CD14-positive monocyte (primary cell): Measurements from ENCODE around the gene B4GALNT4. TPM values are rescaled to one million over a fixed set of nuclear protein-coding genes. Genes with fewer than 3 reads are reported as not detected.
"Not testable (repeated sequence)": the region's sequence is repeated elsewhere in the genome, so short reads cannot be mapped to it uniquely, and the experiment has no call there.

Source experiments
- DNase-seq, 3 donors: peaks; one replicate each; pipeline ENCODE4 v3.0.0-alpha.2; 2011 to 2022
- H2AFZ ChIP-seq: 2 replicates; pipeline ENCODE4 v1.6.0; 2012; ENCODE audit warnings: mild to moderate bottlenecking, low read depth, low read length, inconsistent platforms; ENCODE audit not compliant: insufficient read depth, poor library complexity, severe bottlenecking
- H3K27ac ChIP-seq, 2 donors: 1 replicate in 1 of 2; 2 replicates in 1 of 2; pipeline ENCODE4 v1.5.1; 2012 to 2013; ENCODE audit warnings: low read length in 2 of 2, control low read depth in 1 of 2, inconsistent platforms in 1 of 2, low read depth in 1 of 2, mild to moderate bottlenecking in 1 of 2
- H3K27me3 ChIP-seq, 2 donors: one replicate each; pipeline versions ENCODE4 v1.6.0 to v1.6.1; 2011 to 2013; ENCODE audit warnings: low read length in 2 of 2; ENCODE audit not compliant: control insufficient read depth in 2 of 2, insufficient read depth in 2 of 2
- H3K36me3 ChIP-seq, 2 donors: replicated peaks in 1 of 2; 1 replicate in 1 of 2; 2 replicates in 1 of 2; pipeline versions ENCODE4 v1.5.1 to v1.6.1; 2012 to 2013; ENCODE audit warnings: low read length in 2 of 2, control low read depth in 1 of 2, inconsistent platforms in 1 of 2, mild to moderate bottlenecking in 1 of 2; ENCODE audit not compliant: insufficient read depth in 2 of 2, control insufficient read depth in 1 of 2
- H3K4me1 ChIP-seq, 2 donors: 1 replicate in 1 of 2; 2 replicates in 1 of 2; pipeline versions ENCODE4 v1.5.1 to v1.6.1; 2012 to 2013; ENCODE audit warnings: low read length in 2 of 2, control low read depth in 1 of 2, inconsistent platforms in 1 of 2, mild to moderate bottlenecking in 1 of 2, moderate library complexity in 1 of 2; ENCODE audit not compliant: insufficient read depth in 2 of 2, control insufficient read depth in 1 of 2
- H3K4me2 ChIP-seq: replicated peaks from 2 replicates; pipeline ENCODE3; 2012; ENCODE audit warnings: low read length, moderate library complexity, mild to moderate bottlenecking; ENCODE audit not compliant: poor library complexity, severe bottlenecking; ENCODE audit errors: extremely low read depth
- H3K4me3 ChIP-seq, 3 experiments: fragments of 200-600 bp in 1 of 3; sonication (generic) in 1 of 3; replicated peaks in 1 of 3; 1 replicate in 2 of 3; 2 replicates in 1 of 3; pipeline ENCODE4 v1.5.1; 2011 to 2013; ENCODE audit warnings: low read length in 3 of 3, mild to moderate bottlenecking in 3 of 3, control low read depth in 2 of 3, low read depth in 2 of 3, inconsistent platforms in 1 of 3, moderate library complexity in 1 of 3
- H3K79me2 ChIP-seq: 2 replicates; pipeline ENCODE4 v1.6.0; 2012; ENCODE audit warnings: mild to moderate bottlenecking, control low read depth, inconsistent platforms, low read length, moderate library complexity; ENCODE audit not compliant: insufficient read depth
- H3K9ac ChIP-seq: 2 replicates; pipeline ENCODE4 v1.6.0; 2017; ENCODE audit warnings: low read length, mild to moderate bottlenecking; ENCODE audit not compliant: insufficient read depth, poor library complexity, severe bottlenecking
- H3K9me3 ChIP-seq, 2 donors: replicated peaks in 1 of 2; 1 replicate in 1 of 2; 2 replicates in 1 of 2; pipeline versions ENCODE4 v1.5.1 to v1.6.1; 2012 to 2013; ENCODE audit warnings: low read length in 2 of 2, control low read depth in 1 of 2; ENCODE audit not compliant: control insufficient read depth in 1 of 2, insufficient read depth in 1 of 2
- H4K20me1 ChIP-seq: 2 replicates; pipeline ENCODE4 v1.6.0; 2012; ENCODE audit warnings: mild to moderate bottlenecking, low read length, control low read depth, moderate library complexity; ENCODE audit not compliant: insufficient read depth
- H3K27ac Mint-ChIP-seq, 7 donors: one replicate each; pipeline ENCODE4 v1.8.0; 2020; ENCODE audit warnings: mild to moderate bottlenecking in 7 of 7, mixed read lengths in 7 of 7, moderate library complexity in 6 of 7, inconsistent platforms in 2 of 7
- H3K27me3 Mint-ChIP-seq, 3 donors: one replicate each; pipeline ENCODE4 v1.8.0; 2021 to 2022; ENCODE audit warnings: low read depth in 3 of 3, mild to moderate bottlenecking in 3 of 3, mixed read lengths in 3 of 3, moderate library complexity in 3 of 3, inconsistent platforms in 1 of 3
- H3K36me3 Mint-ChIP-seq, 2 donors: one replicate each; pipeline ENCODE4 v1.8.0; 2020; ENCODE audit warnings: mixed read lengths in 2 of 2, inconsistent platforms in 1 of 2, mild to moderate bottlenecking in 1 of 2
- H3K4me1 Mint-ChIP-seq: one replicate; pipeline ENCODE4 v1.8.0; 2020; ENCODE audit warnings: mild to moderate bottlenecking, mixed read lengths
- H3K4me3 Mint-ChIP-seq, 2 donors: one replicate each; pipeline ENCODE4 v1.8.0; 2020; ENCODE audit warnings: mild to moderate bottlenecking in 2 of 2, mixed read lengths in 2 of 2, moderate library complexity in 1 of 2
- H3K9me3 Mint-ChIP-seq, 7 donors: one replicate each; pipeline ENCODE4 v1.8.0; 2020 to 2022; ENCODE audit warnings: mixed read lengths in 7 of 7, mild to moderate bottlenecking in 6 of 7, moderate library complexity in 6 of 7, inconsistent platforms in 2 of 7
- WGBS: methylation state at CpG from one replicate; pipeline ENCODE4 v1.1.5; 2013; ENCODE audit warnings: missing lambda C conversion rate; ENCODE audit not compliant: insufficient coverage; 5-methylcytosine and 5-hydroxymethylcytosine counted together
- intact Hi-C, 2 donors: fragments of 100-400 bp; cut with micrococcal nuclease; formaldehyde crosslinking; loops; one replicate each; pipeline versions ENCODE4 v1.15.0 to v1.15.1; 2023
- polyA plus RNA-seq, 3 donors: library from polyadenylated mRNA; depleted of rRNA in 1 of 3; unstranded in 2 of 3; stranded (reverse) in 1 of 3; fragments of 300-500 nt in 2 of 3; fragments of >200 nt in 1 of 3; fragmentation: Illumina TruSeq in 2 of 3; gene quantifications; 1 replicate in 2 of 3; 2 replicates in 1 of 3; pipeline ENCODE4 v1.2.3, GENCODE V29; 2012 to 2021
- TF ChIP-seq, protein P1 (sequence below): fragments of 200-600 bp; IDR thresholded peaks from one replicate; pipeline ENCODE4 v1.8.0; 2022; ENCODE audit warnings: antibody characterized with exemption, mild to moderate bottlenecking

B4GALNT4 gene
- polyA plus RNA-seq, 3 donors, result not detected

DNA sequence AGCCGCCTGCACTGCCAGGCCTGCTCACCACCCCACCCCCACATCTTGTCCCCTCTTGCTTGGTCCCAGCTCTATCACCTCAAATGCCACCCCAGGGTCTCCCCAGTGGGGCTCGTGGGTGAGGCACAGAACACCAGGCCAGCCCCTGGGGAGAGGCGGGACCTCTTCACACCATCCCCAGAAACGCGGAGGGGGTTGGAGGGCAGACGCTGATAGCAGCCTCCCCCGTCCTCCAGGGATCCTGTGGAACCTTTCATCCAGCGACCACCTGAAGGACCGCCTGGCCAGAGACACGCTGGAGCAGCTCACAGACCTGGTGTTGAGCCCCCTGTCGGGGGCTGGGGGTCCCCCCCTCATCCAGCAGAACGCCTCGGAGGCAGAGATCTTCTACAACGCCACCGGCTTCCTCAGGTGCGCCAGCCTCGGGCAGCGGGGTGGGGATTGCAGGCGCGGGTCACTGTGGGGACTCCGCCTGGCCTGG is 30.5 kb downstream of the B4GALNT4 start:
- Histone ChIP-seq H3K9ac (no peak overlapping the region), H3K9me3 (peaks cover 7 to 13% of the 10 kb centered on the region in 2 donors), H3K27me3 (peaks cover 0 to 6% of the 10 kb centered on the region in 2 donors), H2AFZ (no peak overlapping the region), H3K4me1 (peaks cover 7 to 11% of the 10 kb centered on the region in 2 donors), H4K20me1 (no peaks in the 10 kb centered on the region), H3K4me3 (no peak overlapping the region), H3K4me2 (no peak overlapping the region), H3K79me2 (no peaks in the 10 kb centered on the region), H3K36me3 (no peaks in the 10 kb centered on the region), H3K27ac (no peak overlapping the region)
- 72% methylated on average over 21 of the region's 21 CpGs for WGBS
- Mint-ChIP-seq H3K36me3 (no peaks in the 10 kb centered on the region), H3K27me3 (peaks cover 2 to 33% (median 28%) of the 10 kb centered on the region in 3 donors), H3K9me3 (peaks cover 0 to 10% (median 7%) of the 10 kb centered on the region in 7 donors), H3K27ac (peak overlapping the region in 1 of 7 donors; percentile 18), H3K4me3 (no peak overlapping the region), H3K4me1 (peaks cover 4% of the 10 kb centered on the region)
- no peak for DNase-seq
- TF ChIP-seq, protein P1, sequence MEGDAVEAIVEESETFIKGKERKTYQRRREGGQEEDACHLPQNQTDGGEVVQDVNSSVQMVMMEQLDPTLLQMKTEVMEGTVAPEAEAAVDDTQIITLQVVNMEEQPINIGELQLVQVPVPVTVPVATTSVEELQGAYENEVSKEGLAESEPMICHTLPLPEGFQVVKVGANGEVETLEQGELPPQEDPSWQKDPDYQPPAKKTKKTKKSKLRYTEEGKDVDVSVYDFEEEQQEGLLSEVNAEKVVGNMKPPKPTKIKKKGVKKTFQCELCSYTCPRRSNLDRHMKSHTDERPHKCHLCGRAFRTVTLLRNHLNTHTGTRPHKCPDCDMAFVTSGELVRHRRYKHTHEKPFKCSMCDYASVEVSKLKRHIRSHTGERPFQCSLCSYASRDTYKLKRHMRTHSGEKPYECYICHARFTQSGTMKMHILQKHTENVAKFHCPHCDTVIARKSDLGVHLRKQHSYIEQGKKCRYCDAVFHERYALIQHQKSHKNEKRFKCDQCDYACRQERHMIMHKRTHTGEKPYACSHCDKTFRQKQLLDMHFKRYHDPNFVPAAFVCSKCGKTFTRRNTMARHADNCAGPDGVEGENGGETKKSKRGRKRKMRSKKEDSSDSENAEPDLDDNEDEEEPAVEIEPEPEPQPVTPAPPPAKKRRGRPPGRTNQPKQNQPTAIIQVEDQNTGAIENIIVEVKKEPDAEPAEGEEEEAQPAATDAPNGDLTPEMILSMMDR, result no peak
- intact Hi-C loops, result no loop called here

DNA sequence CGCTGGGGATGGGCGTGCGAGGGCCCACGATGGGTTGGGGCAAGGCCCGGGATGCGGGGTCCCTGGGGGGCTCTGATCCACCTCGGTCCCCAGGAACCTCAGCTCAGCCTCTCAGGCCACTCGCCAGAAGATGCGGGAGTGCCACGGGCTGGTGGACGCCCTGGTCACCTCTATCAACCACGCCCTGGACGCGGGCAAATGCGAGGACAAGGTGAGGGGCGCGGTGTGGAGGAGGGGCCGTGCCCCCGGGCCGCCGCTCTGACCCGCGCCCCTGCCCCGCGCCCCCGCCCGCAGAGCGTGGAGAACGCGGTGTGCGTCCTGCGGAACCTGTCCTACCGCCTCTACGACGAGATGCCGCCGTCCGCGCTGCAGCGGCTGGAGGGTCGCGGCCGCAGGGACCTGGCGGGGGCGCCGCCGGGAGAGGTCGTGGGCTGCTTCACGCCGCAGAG is 31.0 kb downstream of the B4GALNT4 start:
- Histone ChIP-seq H3K27me3 (peaks cover 0 to 6% of the 10 kb centered on the region in 2 donors), H4K20me1 (no peaks in the 10 kb centered on the region), H3K4me3 (no peak overlapping the region), H3K79me2 (no peaks in the 10 kb centered on the region), H2AFZ (no peak overlapping the region), H3K4me1 (peaks cover 7 to 11% of the 10 kb centered on the region in 2 donors), H3K9ac (no peak overlapping the region), H3K9me3 (peaks cover 7 to 13% of the 10 kb centered on the region in 2 donors), H3K4me2 (no peak overlapping the region), H3K36me3 (no peaks in the 10 kb centered on the region), H3K27ac (no peak overlapping the region)
- H3K4me3 Mint-ChIP-seq, result no peak overlapping the region
- H3K27me3 Mint-ChIP-seq, result peaks cover 2 to 33% (median 28%) of the 10 kb centered on the region in 3 donors
- WGBS, result 47% methylated on average over 43 of the region's 50 CpGs
- H3K9me3 Mint-ChIP-seq, result peaks cover 0 to 10% (median 7%) of the 10 kb centered on the region in 7 donors
- no peaks in the 10 kb centered on the region for H3K36me3 Mint-ChIP-seq
- no peak for DNase-seq
- intact Hi-C loops, result no loop called here
- TF ChIP-seq, protein P1, result no peak
- H3K27ac Mint-ChIP-seq, result no peak overlapping the region
- H3K4me1 Mint-ChIP-seq, result peaks cover 4% of the 10 kb centered on the region

DNA sequence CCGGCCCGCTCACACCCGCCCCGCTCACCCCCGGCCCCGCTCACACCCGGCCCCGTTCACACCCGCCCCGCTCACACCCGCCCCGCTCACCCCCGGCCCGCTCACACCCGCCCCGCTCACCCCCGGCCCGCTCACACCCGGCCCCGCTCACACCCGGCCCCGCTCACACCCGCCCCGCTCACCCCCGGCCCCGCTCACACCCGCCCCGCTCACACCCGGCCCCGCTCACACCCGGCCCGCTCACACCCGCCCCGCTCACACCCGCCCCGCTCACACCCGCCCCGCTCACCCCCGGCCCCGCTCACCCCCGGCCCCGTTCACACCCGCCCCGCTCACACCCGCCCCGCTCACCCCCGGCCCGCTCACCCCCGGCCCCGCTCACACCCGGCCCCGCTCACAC is 31.9 kb downstream of the B4GALNT4 start:
- H3K27ac Mint-ChIP-seq, H3K27ac ChIP-seq, H3K4me3 Mint-ChIP-seq, DNase-seq, H3K9ac ChIP-seq, H3K4me2 ChIP-seq, H3K4me1 Mint-ChIP-seq, H3K9me3 Mint-ChIP-seq, H3K36me3 Mint-ChIP-seq, H3K4me3 ChIP-seq, H2AFZ ChIP-seq, intact Hi-C loops, H3K27me3 ChIP-seq, H3K36me3 ChIP-seq, H4K20me1 ChIP-seq, H3K79me2 ChIP-seq: not testable (repeated sequence)
- peaks cover 1 to 27% (median 21%) of the 10 kb centered on the region in 3 donors for H3K27me3 Mint-ChIP-seq
- 100% methylated on average over 2 of the region's 52 CpGs for WGBS
- Histone ChIP-seq H3K9me3 (peaks cover 7 to 13% of the 10 kb centered on the region in 2 donors), H3K4me1 (peaks cover 9 to 17% of the 10 kb centered on the region in 2 donors)
